Dermis blood vessel endothelial cell (primary cell): ENCODE data around the gene ERVFRD-1. TPM values are rescaled to one million over a fixed set of nuclear protein-coding genes. Genes with fewer than 3 reads are reported as not detected.
"Not testable (repeated sequence)": the region's sequence is repeated elsewhere in the genome, so short reads cannot be mapped to it uniquely, and the experiment has no call there.

Experiments used
- DNase-seq: peaks from one replicate; pipeline ENCODE4 v3.0.0; 2010
- total RNA-seq: library from RNA; depleted of rRNA; stranded (reverse); fragments of >200 nt; gene quantifications from 2 replicates; pipeline ENCODE4 v1.2.3, GENCODE V29; 2014

The ERVFRD-1 gene
- total RNA-seq, 1 donor from 2014 or later, result under 0.01 TPM

- DNase-seq, result no peak
Observed at GRCh38 chr6:11128608-11129007, 17.1 kb upstream of the ERVFRD-1 start.

- no peak for DNase-seq
Observed at GRCh38 chr6:11126876-11127275, 15.4 kb upstream of the ERVFRD-1 start.

GRCh38 chr6:11123978-11124377, 12.5 kb upstream of the ERVFRD-1 start:
- no peak for DNase-seq

- no peak for DNase-seq
Observed at GRCh38 chr6:11122380-11122779, 10.9 kb upstream of the ERVFRD-1 start.

GRCh38 chr6:11121851-11122250, 10.3 kb upstream of the ERVFRD-1 start:
- DNase-seq, result no peak

GRCh38 chr6:11120271-11121005, 8.9 kb upstream of the ERVFRD-1 start:
- peak; percentile 67 for DNase-seq

- peak; percentile 32 for DNase-seq
Observed at GRCh38 chr6:11115808-11116536, 4.4 kb upstream of the ERVFRD-1 start.

- no peak for DNase-seq
Observed at GRCh38 chr6:11113038-11113437, 1.5 kb upstream of the ERVFRD-1 start.

GRCh38 chr6:11111769-11112437, 378 bp upstream of the ERVFRD-1 start:
- peak; percentile 85 for DNase-seq

GRCh38 chr6:11108726-11109125, 2.8 kb downstream of the ERVFRD-1 start:
- DNase-seq, result no peak

- DNase-seq, result no peak
Observed at GRCh38 chr6:11103065-11103464, 8.5 kb downstream of the ERVFRD-1 start.

GRCh38 chr6:11101417-11101816, 10.1 kb downstream of the ERVFRD-1 start:
- no peak for DNase-seq

GRCh38 chr6:11098004-11098403, 13.5 kb downstream of the ERVFRD-1 start:
- DNase-seq, result no peak

GRCh38 chr6:11097476-11097875, 14.0 kb downstream of the ERVFRD-1 start:
- no peak for DNase-seq

- peak; percentile 63 for DNase-seq
Observed at GRCh38 chr6:11096109-11096508, 15.4 kb downstream of the ERVFRD-1 start.

- DNase-seq, result no peak
Observed at GRCh38 chr6:11094941-11095340, 16.6 kb downstream of the ERVFRD-1 start.

GRCh38 chr6:11094411-11094851, 17.1 kb downstream of the ERVFRD-1 start:
- peak; percentile 65 for DNase-seq

GRCh38 chr6:11093626-11094410, 17.7 kb downstream of the ERVFRD-1 start, which contains the start of gene SMIM13:
TSS of gene SMIM13 (plus strand) at chr6:11093834. CDS start at chr6:11094314, 480 bp downstream.
- DNase-seq, result peak; percentile 99

- DNase-seq, result no peak
Observed at GRCh38 chr6:11093376-11093625, 18.2 kb downstream of the ERVFRD-1 start.

GRCh38 chr6:11092668-11093375, 18.7 kb downstream of the ERVFRD-1 start:
- DNase-seq, result peak; percentile 55

- DNase-seq, result not testable (repeated sequence)
Observed at GRCh38 chr6:11091141-11091540, 20.4 kb downstream of the ERVFRD-1 start.

- DNase-seq, result no peak
Observed at GRCh38 chr6:11089695-11090094, 21.8 kb downstream of the ERVFRD-1 start.
